BJ (cell line): ENCODE measurements around the gene ZSCAN4. TPM values are rescaled to one million over a fixed set of nuclear protein-coding genes. Genes with fewer than 3 reads are reported as not detected.

Experiments
- CTCF ChIA-PET: fragments of 350-600 bp; formaldehyde crosslinking; extraction: SDS; loops from one replicate; lab custom pipeline; 2021; ENCODE audit warnings: antibody characterized with exemption, inconsistent platforms; lab: Yijun Ruan, JAX
- POLR2A ChIA-PET: fragments of 300-600 bp; sonication (Branson Sonifier 250); formaldehyde crosslinking; extraction: SDS; loops from one replicate; lab custom pipeline; 2021; ENCODE audit warnings: antibody characterized with exemption; lab: Charles Lee
- DNase-seq: peaks from one replicate; pipeline ENCODE4 v3.0.0-alpha.2; 2011; ENCODE audit warnings: low read depth
- H3K27me3 ChIP-seq: 2 replicates; pipeline ENCODE4 v1.6.0; 2011; ENCODE audit warnings: low read length; ENCODE audit not compliant: control insufficient read depth, insufficient read depth
- H3K36me3 ChIP-seq: 2 replicates; pipeline ENCODE4 v1.5.1; 2011; ENCODE audit warnings: low read length; ENCODE audit not compliant: control insufficient read depth, insufficient read depth
- H3K4me3 ChIP-seq: 2 replicates; pipeline ENCODE4 v1.5.1; 2011; ENCODE audit warnings: low read depth, mild to moderate bottlenecking, control low read depth, low read length
- CTCF ChIP-seq: IDR thresholded peaks from 2 replicates; pipeline ENCODE4 v1.5.1; 2011; ENCODE audit warnings: low read depth, mild to moderate bottlenecking, control low read depth, inconsistent platforms, low read length, moderate library complexity; ENCODE audit not compliant: insufficient read depth
- polyA plus RNA-seq: library from polyadenylated mRNA; depleted of rRNA; stranded (reverse); fragments of >200 nt; gene quantifications from 2 replicates; pipeline ENCODE4 v1.2.3, GENCODE V29; 2011

Gene ZSCAN4
- polyA plus RNA-seq, 1 experiment = not detected

GRCh38 chr19:57651654-57651996 lies 17.1 kb upstream of the ZSCAN4 start:
- no peak for DNase-seq
- 0 out of 2 replicates have a peak, but pooled peaks have one; percentile 5 for TF ChIP-seq CTCF
- ChIA-PET POLR2A (no interaction called here), CTCF (interaction anchor here (1.2 kb wide), 1 partner anchor 13 kb away, joined by 3 read pairs; no protein-coding TSS in a partner anchor)
- no peak overlapping the region for H3K4me3 ChIP-seq
- H3K27me3 ChIP-seq = no peaks in the 10 kb centered on the region
- no peaks in the 10 kb centered on the region for H3K36me3 ChIP-seq

- Histone ChIP-seq H3K4me3 (no peak overlapping the region), H3K36me3 (no peaks in the 10 kb centered on the region), H3K27me3 (no peaks in the 10 kb centered on the region)
- POLR2A ChIA-PET = no interaction called here
- CTCF ChIA-PET = no interaction called here
- no peak for DNase-seq
- TF ChIP-seq CTCF = no peak
These were observed 15.0 kb upstream of the ZSCAN4 start for GRCh38 chr19:57653689-57654088.

- TF ChIP-seq CTCF = no peak
- ChIA-PET POLR2A (no interaction called here), CTCF (interaction anchor here (1.3 kb wide), 1 partner anchor 21 kb away, joined by 3 read pairs; no protein-coding TSS in a partner anchor)
- no peak for DNase-seq
- H3K36me3 ChIP-seq = no peaks in the 10 kb centered on the region
- H3K27me3 ChIP-seq = no peaks in the 10 kb centered on the region
- H3K4me3 ChIP-seq = no peak overlapping the region
These were observed 13.3 kb upstream of the ZSCAN4 start for GRCh38 chr19:57655443-57655842.

- no peak for DNase-seq
- Histone ChIP-seq H3K27me3 (no peaks in the 10 kb centered on the region), H3K4me3 (no peak overlapping the region), H3K36me3 (no peaks in the 10 kb centered on the region)
- TF ChIP-seq CTCF = no peak
- POLR2A ChIA-PET = no interaction called here
- CTCF ChIA-PET = interaction anchor here (1.3 kb wide), 1 partner anchor 20 kb away, joined by 3 read pairs; no protein-coding TSS in a partner anchor
These were observed 12.4 kb upstream of the ZSCAN4 start for GRCh38 chr19:57656346-57656745.

- peak; percentile 3 for DNase-seq
- TF ChIP-seq CTCF = no peak
- peak overlapping the region; percentile 57 for H3K4me3 ChIP-seq
- no peaks in the 10 kb centered on the region for H3K27me3 ChIP-seq
- CTCF ChIA-PET = interaction anchor here (1.2 kb wide), 1 partner anchor 13 kb away, joined by 3 read pairs; no protein-coding TSS in a partner anchor
- H3K36me3 ChIP-seq = no peaks in the 10 kb centered on the region
- POLR2A ChIA-PET = no interaction called here
These were observed 4.2 kb upstream of the ZSCAN4 start for GRCh38 chr19:57664269-57665127.
